Left lung (tissue), 14 donors: ENCODE data around the gene RNASEH2C. TPM values are rescaled to one million over a fixed set of nuclear protein-coding genes. Genes with fewer than 3 reads are reported as not detected.
"Not testable (repeated sequence)": the region's sequence is repeated elsewhere in the genome, so short reads cannot be mapped to it uniquely, and the experiment has no call there.

Experiments
- ATAC-seq: fragments of 200-7000 bp; cut with Tn5 transposase; one replicate; pipeline ENCODE4 v1.9.1; 2020; ENCODE audit warnings: moderate library complexity
- DNase-seq, 4 donors: peaks; one replicate each; pipeline ENCODE4 v3.0.0-alpha.2; 2013 to 2020
- H3K27ac ChIP-seq, 2 donors: fragments of 200-600 bp; sonication (generic) in 1 of 2; one replicate each; pipeline versions ENCODE4 v1.5.0 to v1.8.0; 2020 to 2021
- H3K27me3 ChIP-seq, 2 donors: fragments of 200-600 bp; sonication (generic) in 1 of 2; one replicate each; pipeline versions ENCODE4 v1.5.0 to v1.8.0; 2020 to 2021
- H3K36me3 ChIP-seq, 2 donors: fragments of 200-600 bp; sonication (generic) in 1 of 2; one replicate each; pipeline versions ENCODE4 v1.5.0 to v1.8.0; 2020 to 2021
- H3K4me1 ChIP-seq, 2 donors: fragments of 200-600 bp; one replicate each; pipeline ENCODE4 v1.8.0; 2021
- H3K4me3 ChIP-seq, 2 donors: fragments of 200-600 bp; sonication (generic) in 1 of 2; one replicate each; pipeline versions ENCODE4 v1.5.0 to v1.8.0; 2020 to 2021; ENCODE audit warnings: mild to moderate bottlenecking in 1 of 2
- H3K9me3 ChIP-seq, 2 donors: fragments of 200-600 bp; sonication (generic) in 1 of 2; one replicate each; pipeline versions ENCODE4 v1.5.0 to v1.8.0; 2020 to 2021
- intact Hi-C, 2 donors: fragments of 100-400 bp; cut with DNase I; formaldehyde crosslinking; loops; one replicate each; pipeline versions ENCODE4 v1.11.2 to v1.14.2; 2022
- long read RNA-seq, 12 donors: library from polyadenylated mRNA in 2 of 12; unstranded in 2 of 12; transcript quantifications; one replicate each; pipeline ENCODE4 v2.0.0 and lab custom pipeline, GENCODE V29; 2019 to 2026
- polyA plus RNA-seq, 6 donors: library from polyadenylated mRNA; unstranded; fragments of 120-200 nt; gene quantifications; one replicate each; pipeline ENCODE4 v1.2.1, GENCODE V29; 2013; ENCODE audit not compliant: insufficient read length in 6 of 6
- total RNA-seq, 2 donors: library from RNA; stranded (reverse); fragmentation: NEBNext Ultra II Directional; extraction: Animal tissue kit (Norgen Biotek cat#: 25700); gene quantifications; one replicate each; pipeline ENCODE4 v1.2.1, GENCODE V29; 2021
- TF ChIP-seq, protein P1 (sequence below), 2 donors: fragments of 200-600 bp; sonication (generic) in 1 of 2; IDR thresholded peaks; one replicate each; pipeline versions ENCODE4 v1.5.0 to v1.8.0; 2021; ENCODE audit warnings: antibody characterized with exemption in 2 of 2
- donor health status: DM: no; HTN: yes; CAD: no.
- donor health status: DM: no; HTN: no; CAD: no.

RNASEH2C gene
- total RNA-seq (10 to 100 TPM; 46.0 to 70.1 TPM), polyA plus RNA-seq (10 to 100 TPM; 34.7 to 52.5 (median 37.2) TPM)
- long read RNA-seq, donor 1, transcript RNASEH2C-201 (4 exons, 2,794 nt) = major isoform, 62 of 76 reads
- long read RNA-seq, donor 1, transcript RNASEH2C-203 (3 exons, 2,798 nt) = minor isoform, 11 of 76 reads
- long read RNA-seq, donor 1, partial matches to known transcripts = 0 of 76 reads
- long read RNA-seq, donor 1, other reads (novel, unspliced or antisense) = 0 of 76 reads
- long read RNA-seq, donor 2, transcript RNASEH2C-209 (2 exons, 2,643 nt) = minor isoform, 10 of 79 reads
- long read RNA-seq, donor 2, transcript RNASEH2C-203 (3 exons, 2,798 nt) = minor isoform, 10 of 79 reads
- long read RNA-seq, donor 2, transcript RNASEH2C-201 (4 exons, 2,794 nt) = major isoform, 36 of 79 reads
- long read RNA-seq, donor 2, partial matches to known transcripts = 23 of 79 reads
- long read RNA-seq, donor 2, other reads (novel, unspliced or antisense) = 0 of 79 reads
- long read RNA-seq, donor 3, transcript RNASEH2C-201 (4 exons, 2,794 nt) = major isoform, 47 of 78 reads
- long read RNA-seq, donor 3, transcript RNASEH2C-203 (3 exons, 2,798 nt) = minor isoform, 5 of 78 reads
- long read RNA-seq, donor 3, partial matches to known transcripts = 18 of 78 reads
- long read RNA-seq, donor 3, other reads (novel, unspliced or antisense) = 6 of 78 reads
- long read RNA-seq, donor 4, transcript RNASEH2C-203 (3 exons, 2,798 nt) = minor isoform, 6 of 70 reads
- long read RNA-seq, donor 4, transcript RNASEH2C-201 (4 exons, 2,794 nt) = major isoform, 60 of 70 reads
- long read RNA-seq, donor 4, partial matches to known transcripts = 0 of 70 reads
- long read RNA-seq, donor 4, other reads (novel, unspliced or antisense) = 4 of 70 reads
- long read RNA-seq, donor 5, transcript RNASEH2C-201 (4 exons, 2,794 nt) = major isoform, 45 of 51 reads
- long read RNA-seq, donor 5, partial matches to known transcripts = 0 of 51 reads
- long read RNA-seq, donor 5, other reads (novel, unspliced or antisense) = 0 of 51 reads
- long read RNA-seq, donor 6, transcript RNASEH2C-201 (4 exons, 2,794 nt) = major isoform, 94 of 141 reads
- long read RNA-seq, donor 6, transcript RNASEH2C-209 (2 exons, 2,643 nt) = minor isoform, 8 of 141 reads
- long read RNA-seq, donor 6, transcript RNASEH2C-203 (3 exons, 2,798 nt) = minor isoform, 23 of 141 reads
- long read RNA-seq, donor 6, partial matches to known transcripts = 16 of 141 reads
- long read RNA-seq, donor 6, other reads (novel, unspliced or antisense) = 0 of 141 reads
- long read RNA-seq, donor 7, transcript RNASEH2C-203 (3 exons, 2,798 nt) = minor isoform, 11 of 50 reads
- long read RNA-seq, donor 7, transcript RNASEH2C-201 (4 exons, 2,794 nt) = major isoform, 34 of 50 reads
- long read RNA-seq, donor 7, partial matches to known transcripts = 0 of 50 reads
- long read RNA-seq, donor 7, other reads (novel, unspliced or antisense) = 0 of 50 reads
- long read RNA-seq, donor 8, transcript RNASEH2C-201 (4 exons, 2,794 nt) = major isoform, 28 of 70 reads
- long read RNA-seq, donor 8, transcript RNASEH2C-203 (3 exons, 2,798 nt) = minor isoform, 6 of 70 reads
- long read RNA-seq, donor 8, partial matches to known transcripts = 33 of 70 reads
- long read RNA-seq, donor 8, other reads (novel, unspliced or antisense) = 0 of 70 reads
- long read RNA-seq, donor 9, partial matches to known transcripts = 0 of 1 reads
- long read RNA-seq, donor 9, other reads (novel, unspliced or antisense) = 0 of 1 reads
- long read RNA-seq, donor 10, transcript RNASEH2C-203 (3 exons, 2,798 nt) = minor isoform, 22 of 161 reads
- long read RNA-seq, donor 10, transcript RNASEH2C-201 (4 exons, 2,794 nt) = major isoform, 139 of 161 reads
- long read RNA-seq, donor 10, partial matches to known transcripts = 0 of 161 reads
- long read RNA-seq, donor 10, other reads (novel, unspliced or antisense) = 0 of 161 reads
- long read RNA-seq, donor 11, transcript RNASEH2C-203 (3 exons, 2,798 nt) = minor isoform, 13 of 103 reads
- long read RNA-seq, donor 11, transcript RNASEH2C-201 (4 exons, 2,794 nt) = major isoform, 33 of 103 reads
- long read RNA-seq, donor 11, partial matches to known transcripts = 57 of 103 reads
- long read RNA-seq, donor 11, other reads (novel, unspliced or antisense) = 0 of 103 reads
- long read RNA-seq, donor 12, transcript RNASEH2C-201 (4 exons, 2,794 nt) = major isoform, 37 of 45 reads
- long read RNA-seq, donor 12, transcript RNASEH2C-203 (3 exons, 2,798 nt) = minor isoform, 5 of 45 reads
- long read RNA-seq, donor 12, partial matches to known transcripts = 0 of 45 reads
- long read RNA-seq, donor 12, other reads (novel, unspliced or antisense) = 0 of 45 reads

DNA sequence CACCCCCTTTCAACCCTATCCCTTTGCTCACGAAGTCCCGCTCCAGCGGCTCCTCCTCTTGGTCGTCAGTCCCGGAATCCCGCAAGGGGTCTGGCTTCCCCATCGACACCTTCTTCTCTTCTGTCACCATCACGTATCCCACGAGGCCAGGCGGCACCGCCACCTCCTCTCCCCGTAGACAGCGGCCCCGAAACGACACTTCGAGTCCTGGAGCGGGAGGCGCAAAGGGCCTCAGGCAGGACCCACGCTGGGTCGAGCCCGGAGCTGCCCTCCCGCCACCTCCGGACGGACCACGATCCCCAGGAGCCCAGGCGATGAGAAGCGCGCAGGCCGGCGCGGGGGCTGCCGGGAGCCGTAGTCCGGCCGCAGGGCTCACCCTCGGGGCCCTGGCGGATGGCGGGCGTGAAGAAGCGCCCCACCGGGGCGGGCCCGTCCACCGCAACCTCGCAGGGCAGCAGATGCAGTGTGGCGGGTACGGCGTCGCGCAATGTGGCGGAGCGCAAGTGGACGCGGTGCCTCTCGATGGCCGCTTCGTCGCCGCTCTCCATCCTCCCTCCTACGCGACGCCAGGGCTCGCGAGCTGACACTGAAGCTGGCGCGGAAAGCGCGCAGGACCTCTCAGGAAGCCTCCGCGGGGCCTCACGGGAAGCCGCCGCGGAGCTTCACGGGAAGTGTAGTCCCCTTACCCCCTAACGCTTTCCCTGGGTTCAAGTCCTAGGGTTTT lies at the start of gene RNASEH2C:
TSS of gene RNASEH2C (minus strand) at position 588 of the 724 bp plus-strand sequence. CDS start at position 548, 40 bp downstream.
- peak; percentile 98 for ATAC-seq
- peaks cover 7 to 31% of the 10 kb centered on the region in 2 donors for H3K4me1 ChIP-seq
- TF ChIP-seq, protein P1, sequence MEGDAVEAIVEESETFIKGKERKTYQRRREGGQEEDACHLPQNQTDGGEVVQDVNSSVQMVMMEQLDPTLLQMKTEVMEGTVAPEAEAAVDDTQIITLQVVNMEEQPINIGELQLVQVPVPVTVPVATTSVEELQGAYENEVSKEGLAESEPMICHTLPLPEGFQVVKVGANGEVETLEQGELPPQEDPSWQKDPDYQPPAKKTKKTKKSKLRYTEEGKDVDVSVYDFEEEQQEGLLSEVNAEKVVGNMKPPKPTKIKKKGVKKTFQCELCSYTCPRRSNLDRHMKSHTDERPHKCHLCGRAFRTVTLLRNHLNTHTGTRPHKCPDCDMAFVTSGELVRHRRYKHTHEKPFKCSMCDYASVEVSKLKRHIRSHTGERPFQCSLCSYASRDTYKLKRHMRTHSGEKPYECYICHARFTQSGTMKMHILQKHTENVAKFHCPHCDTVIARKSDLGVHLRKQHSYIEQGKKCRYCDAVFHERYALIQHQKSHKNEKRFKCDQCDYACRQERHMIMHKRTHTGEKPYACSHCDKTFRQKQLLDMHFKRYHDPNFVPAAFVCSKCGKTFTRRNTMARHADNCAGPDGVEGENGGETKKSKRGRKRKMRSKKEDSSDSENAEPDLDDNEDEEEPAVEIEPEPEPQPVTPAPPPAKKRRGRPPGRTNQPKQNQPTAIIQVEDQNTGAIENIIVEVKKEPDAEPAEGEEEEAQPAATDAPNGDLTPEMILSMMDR (IDR thresholded peaks at IDR 0.05) = no peak
- no peaks in the 10 kb centered on the region for H3K27me3 ChIP-seq
- intact Hi-C loops = no loop called here
- DNase-seq = peak; percentile 87 to 95 (median 90)
- peak within 1 kb of the TSS; percentile 85 to 86 for H3K4me3 ChIP-seq
- H3K9me3 ChIP-seq = no peaks in the 10 kb centered on the region
- peak within 1 kb of the TSS; percentile 87 to 88 for H3K27ac ChIP-seq
- peaks cover 0 to 42% of the 10 kb centered on the region in 2 donors for H3K36me3 ChIP-seq

DNA sequence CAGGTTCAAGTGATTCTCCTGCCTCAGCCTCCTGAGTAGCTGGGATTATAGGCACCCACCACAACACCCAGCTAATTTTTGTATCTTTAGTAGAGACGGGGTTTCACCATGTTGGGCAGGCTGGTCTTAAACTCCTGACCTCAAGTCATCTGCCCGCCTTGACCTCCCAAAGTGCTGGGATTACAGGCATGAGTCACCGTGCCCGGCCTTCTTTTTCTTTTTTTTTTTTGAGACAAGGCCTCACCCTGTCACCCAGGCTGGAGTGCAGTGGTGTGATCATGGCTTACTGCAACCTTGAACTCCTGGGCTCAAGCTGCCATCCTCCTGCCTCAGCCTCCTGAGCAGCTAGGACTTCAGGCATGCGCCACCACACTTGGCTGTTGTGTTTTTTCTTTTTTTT lies 47.2 kb upstream of the RNASEH2C start:
- H3K9me3 ChIP-seq, intact Hi-C loops, DNase-seq, H3K36me3 ChIP-seq, H3K4me3 ChIP-seq, H3K27me3 ChIP-seq: not testable (repeated sequence)
- H3K4me1 ChIP-seq = peaks cover 0 to 48% of the 10 kb centered on the region in 2 donors
- peak; percentile 15 for ATAC-seq
- peak overlapping the region in 1 of 2 donors; percentile 13 for H3K27ac ChIP-seq

DNA sequence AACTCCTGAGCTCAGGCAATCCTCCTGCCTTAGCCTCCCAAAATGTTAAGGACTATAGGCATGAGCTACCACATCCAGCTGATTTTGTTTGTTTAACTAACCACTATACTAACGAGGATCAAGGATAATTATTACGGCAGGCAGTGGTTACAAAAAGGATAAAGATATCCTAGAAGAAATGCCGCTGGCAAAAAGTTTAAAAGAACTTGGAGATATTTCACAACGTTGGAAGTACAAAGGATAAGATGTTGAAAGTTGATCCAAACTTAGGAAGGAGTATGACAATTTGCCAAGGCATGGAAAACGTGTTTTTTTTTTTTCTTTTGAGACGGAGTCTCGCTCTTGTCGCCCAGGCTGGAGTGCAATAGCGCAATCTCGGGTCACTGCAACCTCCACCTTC lies 46.8 kb upstream of the RNASEH2C start:
- Histone ChIP-seq H3K9me3 (no peaks in the 10 kb centered on the region), H3K27ac (peak overlapping the region in 1 of 2 donors; percentile 13), H3K4me1 (peaks cover 0 to 48% of the 10 kb centered on the region in 2 donors), H3K27me3 (no peaks in the 10 kb centered on the region), H3K36me3 (no peaks in the 10 kb centered on the region), H3K4me3 (no peak overlapping the region)
- ATAC-seq (no peak), DNase-seq (no peak)
- intact Hi-C loops = no loop called here
- TF ChIP-seq, protein P1 (IDR thresholded peaks at IDR 0.05) = no peak

DNA sequence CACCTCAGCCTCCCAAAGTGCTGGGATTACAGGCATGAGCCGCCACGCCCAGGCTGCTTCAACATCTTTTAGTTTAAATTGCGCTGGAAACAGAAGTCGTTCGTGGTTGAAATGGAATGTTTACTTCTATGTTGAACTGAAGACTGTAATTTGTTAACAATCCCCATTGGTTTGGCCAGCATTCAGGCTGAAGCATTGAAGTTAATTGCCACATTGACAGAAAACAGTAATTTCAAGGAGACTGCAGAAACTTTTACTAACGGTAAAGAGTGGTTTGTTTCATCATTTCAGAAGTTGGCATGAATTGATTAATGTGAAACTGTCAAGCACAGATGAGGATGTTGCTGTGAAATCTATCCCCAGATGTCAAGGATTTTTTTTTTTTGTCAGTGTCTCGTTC lies 45.9 kb upstream of the RNASEH2C start:
- DNase-seq (no peak), ATAC-seq (peak; percentile 28)
- Histone ChIP-seq H3K9me3 (no peaks in the 10 kb centered on the region), H3K36me3 (no peaks in the 10 kb centered on the region), H3K27ac (no peak overlapping the region), H3K4me3 (no peak overlapping the region), H3K27me3 (no peaks in the 10 kb centered on the region), H3K4me1 (peaks cover 0 to 48% of the 10 kb centered on the region in 2 donors)
- intact Hi-C loops = no loop called here
- TF ChIP-seq, protein P1 (IDR thresholded peaks at IDR 0.05) = no peak
